Hindlimb muscle (tissue), 1 donor: ENCODE results near the gene LEUTX. TPM values are rescaled to one million over a fixed set of nuclear protein-coding genes. Genes with fewer than 3 reads are reported as not detected.
"Not testable (repeated sequence)": the region's sequence is repeated elsewhere in the genome, so short reads cannot be mapped to it uniquely, and the experiment has no call there.

ENCODE experiments used
- DNase-seq: peaks from one replicate; pipeline ENCODE4 v3.0.0-alpha.2; 2013
- polyA plus RNA-seq: library from polyadenylated mRNA; unstranded; fragments of 120-200 nt; gene quantifications from one replicate; pipeline ENCODE4 v1.2.1, GENCODE V29; 2013; ENCODE audit not compliant: insufficient read length

The LEUTX gene
- polyA plus RNA-seq, 1 donor = not detected

GRCh38 chr19:39788244-39788643 lies 9.6 kb downstream of the LEUTX start:
- no peak for DNase-seq

GRCh38 chr19:39792999-39793546 lies 14.4 kb downstream of the LEUTX start:
- peak; percentile 79 for DNase-seq

- no peak for DNase-seq
Measured at GRCh38 chr19:39795001-39795400, 16.3 kb downstream of the LEUTX start.

- no peak for DNase-seq
Measured at GRCh38 chr19:39796000-39796498, 17.4 kb downstream of the LEUTX start.

- DNase-seq = no peak
Measured at GRCh38 chr19:39797083-39797482, 18.4 kb downstream of the LEUTX start.

GRCh38 chr19:39802958-39803357 lies 24.3 kb downstream of the LEUTX start:
- DNase-seq = no peak

GRCh38 chr19:39805104-39805503 lies 26.4 kb downstream of the LEUTX start:
- no peak for DNase-seq

GRCh38 chr19:39807846-39808364 lies 29.3 kb downstream of the LEUTX start:
- no peak for DNase-seq

GRCh38 chr19:39808688-39809087 lies 30.0 kb downstream of the LEUTX start:
- DNase-seq = not testable (repeated sequence)

GRCh38 chr19:39809368-39809767 lies 30.7 kb downstream of the LEUTX start:
- DNase-seq = no peak

- DNase-seq = no peak
Measured at GRCh38 chr19:39810424-39810823, 31.8 kb downstream of the LEUTX start.

- DNase-seq = no peak
Measured at GRCh38 chr19:39811064-39811463, 32.4 kb downstream of the LEUTX start.

GRCh38 chr19:39813264-39813993 lies 34.8 kb downstream of the LEUTX start:
- DNase-seq = no peak

GRCh38 chr19:39814111-39814510 lies 35.5 kb downstream of the LEUTX start:
- DNase-seq = not testable (repeated sequence)

GRCh38 chr19:39814595-39814994 lies 35.9 kb downstream of the LEUTX start:
- DNase-seq = no peak

GRCh38 chr19:39816287-39817048 lies 37.8 kb downstream of the LEUTX start:
- no peak for DNase-seq

- DNase-seq = no peak
Measured at GRCh38 chr19:39817888-39818561, 39.4 kb downstream of the LEUTX start.

GRCh38 chr19:39818626-39819097 lies 40.0 kb downstream of the LEUTX start:
- no peak for DNase-seq

GRCh38 chr19:39819786-39820185 lies 41.1 kb downstream of the LEUTX start:
- no peak for DNase-seq

GRCh38 chr19:39820696-39821095 lies 42.0 kb downstream of the LEUTX start:
- DNase-seq = no peak

GRCh38 chr19:39823686-39824085 lies 45.0 kb downstream of the LEUTX start:
- DNase-seq = no peak
